ENCODE measurements around the gene IFNGR2.
"Not testable (repeated sequence)": the region's sequence is repeated elsewhere in the genome, so short reads cannot be mapped to it uniquely, and the experiment has no call there.

Gene IFNGR2

GRCh38 chr21:33455686-33456446, 52.7 kb downstream of the IFNGR2 start:
- TF ChIP-seq CTCF (IDR thresholded peaks at IDR 0.05; ENCODE audit: low read depth, low read length), result no peak

GRCh38 chr21:33458861-33459260, 55.6 kb downstream of the IFNGR2 start:
- TF ChIP-seq CTCF (IDR thresholded peaks at IDR 0.05; ENCODE audit: low read depth, low read length), result no peak
- H3K4me3 ChIP-seq (ENCODE audit: low read depth, low read length), result no peak overlapping the region

More at GRCh38 chr21:33455686-33456446, 52.7 kb downstream of the IFNGR2 start:
- no peak overlapping the region for H3K4me3 ChIP-seq (ENCODE audit: low read depth, low read length)

- H3K4me3 ChIP-seq (ENCODE audit: low read depth, low read length), result no peak overlapping the region
- TF ChIP-seq CTCF (IDR thresholded peaks at IDR 0.05; ENCODE audit: low read depth, low read length), result no peak
Measured at GRCh38 chr21:33461538-33462250, 58.5 kb downstream of the IFNGR2 start.

GRCh38 chr21:33469183-33469582, 66.0 kb downstream of the IFNGR2 start:
- H3K4me3 ChIP-seq (ENCODE audit: low read depth, low read length), result not testable (repeated sequence)

GRCh38 chr21:33470701-33471100, 67.5 kb downstream of the IFNGR2 start:
- no peak for TF ChIP-seq CTCF (IDR thresholded peaks at IDR 0.05; ENCODE audit: low read depth, low read length)
- no peak overlapping the region for H3K4me3 ChIP-seq (ENCODE audit: low read depth, low read length)

GRCh38 chr21:33473344-33473743, 70.1 kb downstream of the IFNGR2 start:
- TF ChIP-seq CTCF (IDR thresholded peaks at IDR 0.05; ENCODE audit: low read depth, low read length), result no peak
- H3K4me3 ChIP-seq (ENCODE audit: low read depth, low read length), result no peak overlapping the region

GRCh38 chr21:33477066-33477465, 73.9 kb downstream of the IFNGR2 start:
- no peak overlapping the region for H3K4me3 ChIP-seq (ENCODE audit: low read depth, low read length)
- no peak for TF ChIP-seq CTCF (IDR thresholded peaks at IDR 0.05; ENCODE audit: low read depth, low read length)

Data from WI38 (cell line).